ENCODE data around the gene ANXA4. TPM values are rescaled to one million over a fixed set of nuclear protein-coding genes. Genes with fewer than 3 reads are reported as not detected.
A peak's percentile ranks its signal among the peaks of the same experiment; 100 is the strongest.
"Not testable (repeated sequence)": the region's sequence is repeated elsewhere in the genome, so short reads cannot be mapped to it uniquely, and the experiment has no call there.

ANXA4 gene
- polyA plus RNA-seq, 2 of the 4 experiments (the other 2 are of a cell fraction) = 341 to 554 TPM

DNA sequence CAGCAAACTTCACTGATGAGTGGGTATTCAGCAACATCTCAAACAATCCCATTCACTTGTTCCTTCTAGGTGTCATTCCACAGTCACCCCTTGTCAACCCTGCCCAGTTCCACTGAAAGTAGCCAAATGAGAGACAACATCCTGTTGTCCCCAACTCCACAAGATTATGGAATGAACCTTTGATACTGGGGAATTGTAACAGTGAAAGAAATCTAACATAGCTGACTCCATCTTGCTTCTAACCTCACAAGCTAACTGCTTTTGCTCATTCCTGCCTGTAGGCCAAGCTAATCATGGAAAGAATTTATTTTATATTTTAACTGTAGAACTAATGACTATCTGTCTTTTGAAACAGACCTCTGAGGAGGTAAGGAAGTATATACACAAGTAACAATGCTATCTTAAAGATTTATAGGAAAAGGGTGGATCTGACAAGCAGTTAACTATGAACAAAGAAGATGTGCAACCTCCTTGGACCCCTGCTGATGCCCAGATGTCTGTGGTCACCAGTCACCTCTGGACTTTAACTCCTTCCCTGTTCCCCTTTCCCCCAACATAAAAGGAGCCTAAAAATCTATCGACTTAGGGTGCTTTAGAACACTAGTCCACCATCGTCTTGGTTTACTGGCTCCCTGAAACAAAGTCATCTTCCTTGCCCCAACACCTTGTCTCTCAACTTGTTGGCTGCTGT, 6.9 kb upstream of the ANXA4 start:
- Histone ChIP-seq H3K4me2 (peak overlapping the region; percentile 36), H3K27ac (peak overlapping the region; percentile 67 to 79), H3K4me1 (peaks cover 50% of the 10 kb centered on the region), H3K4me3 (no peak overlapping the region), H3K9me3 (0 out of 3 replicates have a peak, but pooled peaks cover 4% of the 10 kb centered on the region)
- ATAC-seq (peak in 1 of 2 experiments; percentile 7; a peak in 2 of 6 replicates), FAIRE-seq (no peak), DNase-seq (ENCODE audit: low read depth in 1 of 2, low spot score in 1 of 2) (no peak)
- WGBS (ENCODE audit: missing lambda C conversion rate) = 73% methylated on average over 2 of the region's 2 CpGs
- ChIA-PET POLR2A (no interaction called here), CTCF (interaction anchor here (0.8 to 6.5 kb wide), 6 partner anchors 10 to 86 kb away, joined by 3 to 81 read pairs (median 17); no protein-coding TSS in a partner anchor)
- TF ChIP-seq ESRRA (IDR thresholded peaks at IDR 0.05; ENCODE audit: borderline replicate concordance, low read length) (no peak), RNF2 (IDR thresholded peaks at IDR 0.05; ENCODE audit: borderline replicate concordance, low read depth) (no peak), HOXA7 (CRISPR knock-in tag; IDR thresholded peaks at IDR 0.05) (peak; percentile 82; the same call in 1 of the 2 replicates), HOXB5 (CRISPR knock-in tag; IDR thresholded peaks at IDR 0.05) (peak; percentile 91), HEYL (CRISPR knock-in tag; IDR thresholded peaks at IDR 0.05) (peak; percentile 26; the same call in 1 of the 2 replicates), HOXB13 (CRISPR knock-in tag; IDR thresholded peaks at IDR 0.05; ENCODE audit: low read depth) (peak; percentile 79; the same call in 1 of the 2 replicates), RCOR1 (IDR thresholded peaks at IDR 0.05; ENCODE audit: low read depth, low read length) (no peak), CBX2 (IDR thresholded peaks at IDR 0.05; ENCODE audit: borderline replicate concordance, low read depth) (no peak), CHD4 (IDR thresholded peaks at IDR 0.05; ENCODE audit: borderline replicate concordance) (no peak), EHF (CRISPR knock-in tag; IDR thresholded peaks at IDR 0.05) (peak; percentile 95), RFX5 (IDR thresholded peaks at IDR 0.05) (no peak), CBX8 (IDR thresholded peaks at IDR 0.05) (no peak), ZNF302 (CRISPR knock-in tag; IDR thresholded peaks at IDR 0.05) (peak; percentile 53; the same call in 1 of the 2 replicates), EP300 (IDR thresholded peaks at IDR 0.05) (0 out of 5 replicates have a peak, but pooled peaks of 1 of the 2 experiments have one; percentile 21), NR3C1 (IDR thresholded peaks at IDR 0.05) (no peak)
- TF ChIP-seq, protein P1, sequence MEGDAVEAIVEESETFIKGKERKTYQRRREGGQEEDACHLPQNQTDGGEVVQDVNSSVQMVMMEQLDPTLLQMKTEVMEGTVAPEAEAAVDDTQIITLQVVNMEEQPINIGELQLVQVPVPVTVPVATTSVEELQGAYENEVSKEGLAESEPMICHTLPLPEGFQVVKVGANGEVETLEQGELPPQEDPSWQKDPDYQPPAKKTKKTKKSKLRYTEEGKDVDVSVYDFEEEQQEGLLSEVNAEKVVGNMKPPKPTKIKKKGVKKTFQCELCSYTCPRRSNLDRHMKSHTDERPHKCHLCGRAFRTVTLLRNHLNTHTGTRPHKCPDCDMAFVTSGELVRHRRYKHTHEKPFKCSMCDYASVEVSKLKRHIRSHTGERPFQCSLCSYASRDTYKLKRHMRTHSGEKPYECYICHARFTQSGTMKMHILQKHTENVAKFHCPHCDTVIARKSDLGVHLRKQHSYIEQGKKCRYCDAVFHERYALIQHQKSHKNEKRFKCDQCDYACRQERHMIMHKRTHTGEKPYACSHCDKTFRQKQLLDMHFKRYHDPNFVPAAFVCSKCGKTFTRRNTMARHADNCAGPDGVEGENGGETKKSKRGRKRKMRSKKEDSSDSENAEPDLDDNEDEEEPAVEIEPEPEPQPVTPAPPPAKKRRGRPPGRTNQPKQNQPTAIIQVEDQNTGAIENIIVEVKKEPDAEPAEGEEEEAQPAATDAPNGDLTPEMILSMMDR (IDR thresholded peaks at IDR 0.05) = no peak
- TF ChIP-seq, protein P2, sequence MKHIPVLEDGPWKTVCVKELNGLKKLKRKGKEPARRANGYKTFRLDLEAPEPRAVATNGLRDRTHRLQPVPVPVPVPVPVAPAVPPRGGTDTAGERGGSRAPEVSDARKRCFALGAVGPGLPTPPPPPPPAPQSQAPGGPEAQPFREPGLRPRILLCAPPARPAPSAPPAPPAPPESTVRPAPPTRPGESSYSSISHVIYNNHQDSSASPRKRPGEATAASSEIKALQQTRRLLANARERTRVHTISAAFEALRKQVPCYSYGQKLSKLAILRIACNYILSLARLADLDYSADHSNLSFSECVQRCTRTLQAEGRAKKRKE (CRISPR knock-in tag; IDR thresholded peaks at IDR 0.05; ENCODE audit: low read depth) = peak; percentile 82; the same call in 1 of the 2 replicates

DNA sequence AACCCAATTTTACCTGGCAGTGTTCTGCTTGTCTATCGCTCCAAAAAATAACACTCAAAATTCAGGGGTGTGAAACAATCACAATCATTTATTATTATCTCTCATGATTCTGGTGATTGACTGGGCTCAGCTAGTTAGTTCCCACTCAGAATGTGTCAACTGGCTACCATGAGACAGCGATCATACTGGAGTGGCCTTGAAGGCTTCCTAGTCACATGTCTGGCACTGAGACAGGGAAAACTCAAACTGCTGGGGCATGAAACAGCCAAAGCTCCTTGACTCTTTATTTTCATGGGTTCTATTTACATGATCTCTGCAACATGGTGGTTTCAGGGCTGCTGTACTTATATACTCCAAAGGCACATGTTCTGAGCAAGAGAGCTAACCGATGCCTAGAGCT, 6.2 kb upstream of the ANXA4 start:
- DNase-seq (ENCODE audit: low read depth in 1 of 2, low spot score in 1 of 2) = no peak
- FAIRE-seq = no peak
- 93% methylated on average over 3 of the region's 3 CpGs for WGBS (ENCODE audit: missing lambda C conversion rate)
- Histone ChIP-seq H3K27ac (peak overlapping the region; percentile 67 to 79; a peak in 5 of 6 replicates), H3K4me3 (no peak overlapping the region), H3K4me2 (no peak overlapping the region), H3K9me3 (0 out of 3 replicates have a peak, but pooled peaks cover 4% of the 10 kb centered on the region), H3K4me1 (peaks cover 56% of the 10 kb centered on the region)
- CTCF ChIA-PET = interaction anchor here (0.8 to 6.5 kb wide), 6 partner anchors 8 to 85 kb away, joined by 3 to 81 read pairs (median 4); no protein-coding TSS in a partner anchor
- TF ChIP-seq EHMT2 (IDR thresholded peaks at IDR 0.05; ENCODE audit: low read depth) (no peak), FOSB (CRISPR knock-in tag; IDR thresholded peaks at IDR 0.05) (no peak), HOXB13 (CRISPR knock-in tag; IDR thresholded peaks at IDR 0.05; ENCODE audit: low read depth) (0 out of 2 replicates have a peak, but pooled peaks have one; percentile 38), PHF8 (IDR thresholded peaks at IDR 0.05; ENCODE audit: borderline replicate concordance, low read depth) (no peak)
- ATAC-seq = no peak
- POLR2A ChIA-PET = no interaction called here

DNA sequence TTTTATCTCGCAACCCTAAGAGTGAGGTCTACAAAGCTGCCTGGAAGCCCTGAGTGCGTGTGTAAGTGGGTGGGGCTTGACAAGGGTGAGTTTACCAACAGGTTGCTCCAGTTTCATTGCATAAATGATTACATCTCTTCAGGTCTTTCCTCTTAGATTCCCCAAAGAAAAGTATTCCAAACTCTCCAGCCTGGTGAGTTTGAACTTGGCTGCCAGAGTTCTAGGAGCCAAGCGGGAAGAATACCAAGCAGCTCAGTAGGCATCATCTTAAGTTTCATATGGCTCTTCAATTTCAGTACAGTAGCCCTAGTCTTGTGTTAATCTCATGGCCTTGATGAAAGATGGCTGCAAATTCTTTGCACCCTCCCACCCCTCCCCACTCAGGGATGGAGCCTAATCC, 3.8 kb upstream of the ANXA4 start:
- peaks cover 55% of the 10 kb centered on the region for H3K4me1 ChIP-seq
- ATAC-seq; H3K9me3 ChIP-seq; H3K27ac ChIP-seq; H3K4me3 ChIP-seq; H3K4me2 ChIP-seq; POLR2A ChIA-PET; FAIRE-seq; DNase-seq (ENCODE audit: low read depth in 1 of 2, low spot score in 1 of 2): not testable (repeated sequence)
- CTCF ChIA-PET = interaction anchor here (4.3 to 6.5 kb wide), 2 partner anchors 13 to 79 kb away, joined by 30 to 81 read pairs; no protein-coding TSS in a partner anchor
- WGBS (ENCODE audit: missing lambda C conversion rate) = 91% methylated on average over 3 of the region's 3 CpGs

Data from A549 (cell line).